Measurements from ENCODE around the gene PPP1R3D.

GRCh38 chr20:59954718-59955117, 14.6 kb upstream of the PPP1R3D start:
- TF ChIP-seq SUZ12 (IDR thresholded peaks at IDR 0.05) (no peak), FOXK2 (IDR thresholded peaks at IDR 0.05) (no peak), BHLHE40 (IDR thresholded peaks at IDR 0.05; ENCODE audit: borderline replicate concordance) (no peak), ELF4 (IDR thresholded peaks at IDR 0.05) (no peak), LEF1 (IDR thresholded peaks at IDR 0.05; ENCODE audit: borderline replicate concordance) (no peak), NFRKB (IDR thresholded peaks at IDR 0.05) (no peak), CTBP1 (IDR thresholded peaks at IDR 0.05; ENCODE audit: borderline replicate concordance) (no peak), FOXM1 (IDR thresholded peaks at IDR 0.05; ENCODE audit: borderline replicate concordance) (no peak), PKNOX1 (IDR thresholded peaks at IDR 0.05) (no peak), L3MBTL2 (conservative IDR thresholded peaks at IDR 0.05) (no peak), SP1 (IDR thresholded peaks at IDR 0.05) (no peak), ARNT (IDR thresholded peaks at IDR 0.05) (no peak), FOXA1 (IDR thresholded peaks at IDR 0.05) (no peak)
